ENCODE data around the gene HHATL.

The HHATL gene

DNA sequence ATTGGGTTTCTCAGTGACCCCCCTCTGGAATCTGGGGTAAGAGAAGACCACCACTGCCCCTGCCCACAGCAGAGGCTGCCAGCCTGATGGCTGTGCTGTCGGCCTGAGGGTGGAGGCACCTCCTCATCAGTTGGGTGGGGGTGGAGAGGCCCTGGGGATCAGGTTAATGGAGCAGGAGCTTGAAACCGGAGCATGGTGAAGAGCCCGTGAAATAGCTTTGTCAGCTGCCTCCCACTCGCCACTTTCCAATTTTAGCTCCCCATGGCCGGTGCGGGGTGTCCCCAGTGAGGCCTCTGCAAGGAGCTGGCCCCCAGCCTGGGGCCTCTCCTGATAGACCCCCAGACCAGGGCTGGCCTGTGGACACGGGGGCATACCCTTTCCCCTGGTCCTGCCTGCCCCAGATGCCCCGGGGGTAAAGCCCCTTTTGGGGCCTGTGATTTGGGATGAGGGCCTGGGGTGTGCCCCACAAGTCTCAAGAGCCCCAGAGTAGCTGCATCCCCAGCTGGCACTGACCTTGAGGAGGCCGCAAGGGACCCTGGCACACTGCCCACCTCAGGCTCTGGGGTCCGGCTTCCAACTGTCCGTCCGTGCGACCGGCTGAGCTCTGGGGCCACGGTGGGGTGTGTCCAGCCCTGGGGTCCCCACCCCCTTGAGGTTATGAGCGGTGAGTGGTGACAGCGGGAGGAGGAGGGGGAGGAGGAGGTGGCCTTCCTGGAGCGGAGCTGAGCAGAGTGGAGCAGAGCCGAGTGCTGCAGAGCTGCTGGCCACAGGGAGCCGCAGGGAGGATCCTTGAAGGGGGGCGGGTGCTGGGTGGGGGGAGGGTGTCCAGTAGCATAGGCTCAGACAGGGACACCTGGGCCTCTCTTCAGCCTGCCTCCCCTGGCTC, at the start of gene HHATL:
Gene HHATL (minus strand): TSS at position 733 of the 886 bp plus-strand sequence. CDS start 1,972 bp downstream, outside the sequence.
- no peak within 1 kb of the TSS for H3K27ac ChIP-seq (ENCODE audit: low read depth, low read length)
- H3K4me1 ChIP-seq (ENCODE audit: insufficient read depth, low read length): no peaks in the 10 kb centered on the region
- H3K4me3 ChIP-seq (ENCODE audit: low read depth in 1 of 2, low read length in 2 of 2): no peak within 1 kb of the TSS
- H3K9ac ChIP-seq (ENCODE audit: low read length): no peak within 1 kb of the TSS
- H3K36me3 ChIP-seq (ENCODE audit: insufficient read depth, low read length): no peaks in the 10 kb centered on the region
- no peaks in the 10 kb centered on the region for H3K9me3 ChIP-seq (ENCODE audit: low read length)
- H3K27me3 ChIP-seq (ENCODE audit: control insufficient read depth in 1 of 2, insufficient read depth in 2 of 2, low read length in 2 of 2): no peaks in the 10 kb centered on the region

GRCh38 chr3:42751609-42752008, 49.0 kb upstream of the HHATL start:
- H3K27me3 ChIP-seq (ENCODE audit: control insufficient read depth in 1 of 2, insufficient read depth in 2 of 2, low read length in 2 of 2): no peaks in the 10 kb centered on the region
- H3K9me3 ChIP-seq (ENCODE audit: low read length): no peaks in the 10 kb centered on the region
- no peak overlapping the region for H3K27ac ChIP-seq (ENCODE audit: low read depth, low read length)
- peaks cover 43% of the 10 kb centered on the region for H3K4me1 ChIP-seq (ENCODE audit: insufficient read depth, low read length)
- H3K4me3 ChIP-seq (ENCODE audit: low read depth in 1 of 2, low read length in 2 of 2): no peak overlapping the region
- H3K9ac ChIP-seq (ENCODE audit: low read length): no peak overlapping the region
- H3K36me3 ChIP-seq (ENCODE audit: insufficient read depth, low read length): no peaks in the 10 kb centered on the region

DNA sequence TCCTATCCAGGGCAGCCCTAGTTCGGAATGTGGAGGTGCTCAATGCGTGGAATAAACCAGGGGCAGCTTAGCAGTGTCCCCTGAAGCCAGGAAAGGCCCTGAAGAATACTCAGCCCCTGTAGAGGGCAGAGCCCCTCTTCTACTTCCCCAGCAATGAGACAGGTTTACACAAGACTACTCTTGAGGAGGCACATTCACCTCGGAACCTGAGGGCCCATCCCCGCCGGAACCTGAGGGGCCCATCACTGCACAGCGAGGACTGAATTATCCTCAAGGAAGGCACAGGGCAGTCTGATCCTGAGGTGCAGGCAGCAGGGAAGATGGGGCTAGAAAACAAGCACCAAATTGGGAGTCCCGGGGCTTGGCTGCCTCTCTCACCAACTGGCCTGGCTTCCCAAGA, 48.2 kb upstream of the HHATL start:
- peaks cover 51% of the 10 kb centered on the region for H3K4me1 ChIP-seq (ENCODE audit: insufficient read depth, low read length)
- H3K27ac ChIP-seq (ENCODE audit: low read depth, low read length): no peak overlapping the region

DNA sequence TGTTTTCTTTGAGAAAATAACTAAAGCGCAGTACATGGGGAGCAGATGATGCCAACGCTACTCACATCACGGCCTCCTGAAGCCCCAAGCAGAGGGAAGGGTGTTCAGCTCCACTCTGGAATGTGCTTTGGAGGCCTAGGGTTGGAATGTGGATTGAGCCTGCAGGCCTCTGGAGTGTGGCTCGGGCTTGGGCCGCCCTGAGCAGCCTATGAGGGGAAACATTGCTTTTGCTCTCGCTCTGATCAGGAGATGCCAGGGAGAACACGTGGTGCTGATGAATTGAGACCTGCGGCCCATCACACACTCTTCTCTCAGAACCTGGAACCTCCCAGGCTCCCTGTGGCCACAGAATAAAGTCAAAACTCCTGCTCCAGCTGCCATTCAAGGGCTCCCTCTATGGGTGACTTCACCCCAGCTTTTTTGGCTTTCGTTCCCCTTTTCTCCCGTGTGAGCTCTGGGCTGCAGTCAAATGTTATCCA, 47.2 kb upstream of the HHATL start:
- peak overlapping the region in 1 of 2 donors; percentile 9 for H3K4me3 ChIP-seq (ENCODE audit: low read depth in 1 of 2, low read length in 2 of 2)
- peak overlapping the region; percentile 35 for H3K27ac ChIP-seq (ENCODE audit: low read depth, low read length)
- H3K36me3 ChIP-seq (ENCODE audit: insufficient read depth, low read length): no peaks in the 10 kb centered on the region
- H3K27me3 ChIP-seq (ENCODE audit: control insufficient read depth in 1 of 2, insufficient read depth in 2 of 2, low read length in 2 of 2): no peaks in the 10 kb centered on the region
- H3K9me3 ChIP-seq (ENCODE audit: low read length): no peaks in the 10 kb centered on the region
- peaks cover 61% of the 10 kb centered on the region for H3K4me1 ChIP-seq (ENCODE audit: insufficient read depth, low read length)
- no peak overlapping the region for H3K9ac ChIP-seq (ENCODE audit: low read length)

More for the DNA sequence above, 48.2 kb upstream of the HHATL start:
- no peaks in the 10 kb centered on the region for H3K27me3 ChIP-seq (ENCODE audit: control insufficient read depth in 1 of 2, insufficient read depth in 2 of 2, low read length in 2 of 2)
- H3K36me3 ChIP-seq (ENCODE audit: insufficient read depth, low read length): no peaks in the 10 kb centered on the region
- H3K9ac ChIP-seq (ENCODE audit: low read length): no peak overlapping the region
- no peak overlapping the region for H3K4me3 ChIP-seq (ENCODE audit: low read depth in 1 of 2, low read length in 2 of 2)
- no peaks in the 10 kb centered on the region for H3K9me3 ChIP-seq (ENCODE audit: low read length)

- peaks cover 66% of the 10 kb centered on the region for H3K4me1 ChIP-seq (ENCODE audit: insufficient read depth, low read length)
- H3K4me3 ChIP-seq (ENCODE audit: low read depth in 1 of 2, low read length in 2 of 2): peak overlapping the region in 1 of 2 donors; percentile 9
- no peak overlapping the region for H3K9ac ChIP-seq (ENCODE audit: low read length)
- H3K27ac ChIP-seq (ENCODE audit: low read depth, low read length): peak overlapping the region; percentile 35
- H3K9me3 ChIP-seq (ENCODE audit: low read length): no peaks in the 10 kb centered on the region
- H3K36me3 ChIP-seq (ENCODE audit: insufficient read depth, low read length): no peaks in the 10 kb centered on the region
- H3K27me3 ChIP-seq (ENCODE audit: control insufficient read depth in 1 of 2, insufficient read depth in 2 of 2, low read length in 2 of 2): no peaks in the 10 kb centered on the region
These were observed 46.6 kb upstream of the HHATL start for GRCh38 chr3:42749025-42749752.

DNA sequence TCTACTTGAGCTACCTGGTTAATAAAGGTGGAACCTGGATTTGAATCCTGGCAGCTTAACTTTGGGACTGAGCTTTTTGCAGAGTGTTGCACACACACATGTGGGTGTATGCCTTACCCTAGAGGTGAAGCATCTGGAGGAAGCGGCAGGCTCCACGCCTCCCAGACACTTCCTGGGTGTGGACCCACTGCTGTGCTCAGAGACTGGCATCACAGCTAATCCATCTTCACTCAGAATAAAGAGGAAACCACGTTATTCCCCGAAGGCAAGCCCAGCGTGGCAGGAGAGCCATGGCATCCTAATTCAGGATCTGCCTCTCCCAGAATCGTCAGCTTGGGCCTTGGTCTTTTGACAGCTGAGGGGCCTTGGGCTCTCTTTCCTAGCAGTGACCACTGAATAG, 45.0 kb upstream of the HHATL start:
- no peaks in the 10 kb centered on the region for H3K36me3 ChIP-seq (ENCODE audit: insufficient read depth, low read length)
- no peak overlapping the region for H3K4me3 ChIP-seq (ENCODE audit: low read depth in 1 of 2, low read length in 2 of 2)
- no peak overlapping the region for H3K9ac ChIP-seq (ENCODE audit: low read length)
- H3K4me1 ChIP-seq (ENCODE audit: insufficient read depth, low read length): peaks cover 71% of the 10 kb centered on the region
- peak overlapping the region; percentile 94 for H3K27ac ChIP-seq (ENCODE audit: low read depth, low read length)
- no peaks in the 10 kb centered on the region for H3K27me3 ChIP-seq (ENCODE audit: control insufficient read depth in 1 of 2, insufficient read depth in 2 of 2, low read length in 2 of 2)
- no peaks in the 10 kb centered on the region for H3K9me3 ChIP-seq (ENCODE audit: low read length)

- Histone ChIP-seq H3K27me3 (ENCODE audit: control insufficient read depth in 1 of 2, insufficient read depth in 2 of 2, low read length in 2 of 2) (no peaks in the 10 kb centered on the region), H3K9me3 (ENCODE audit: low read length) (no peaks in the 10 kb centered on the region), H3K4me1 (ENCODE audit: insufficient read depth, low read length) (peaks cover 71% of the 10 kb centered on the region), H3K27ac (ENCODE audit: low read depth, low read length) (peak overlapping the region; percentile 94), H3K36me3 (ENCODE audit: insufficient read depth, low read length) (no peaks in the 10 kb centered on the region), H3K4me3 (ENCODE audit: low read depth in 1 of 2, low read length in 2 of 2) (peak overlapping the region in 1 of 2 donors; percentile 13), H3K9ac (ENCODE audit: low read length) (no peak overlapping the region)
These were observed 44.2 kb upstream of the HHATL start for GRCh38 chr3:42746455-42747450.

GRCh38 chr3:42745776-42746454, 43.3 kb upstream of the HHATL start:
- Histone ChIP-seq H3K27ac (ENCODE audit: low read depth, low read length) (peak overlapping the region; percentile 94), H3K9me3 (ENCODE audit: low read length) (no peaks in the 10 kb centered on the region), H3K9ac (ENCODE audit: low read length) (no peak overlapping the region), H3K4me1 (ENCODE audit: insufficient read depth, low read length) (peaks cover 65% of the 10 kb centered on the region), H3K4me3 (ENCODE audit: low read depth in 1 of 2, low read length in 2 of 2) (peak overlapping the region in 1 of 2 donors; percentile 13), H3K27me3 (ENCODE audit: control insufficient read depth in 1 of 2, insufficient read depth in 2 of 2, low read length in 2 of 2) (no peaks in the 10 kb centered on the region), H3K36me3 (ENCODE audit: insufficient read depth, low read length) (no peaks in the 10 kb centered on the region)

DNA sequence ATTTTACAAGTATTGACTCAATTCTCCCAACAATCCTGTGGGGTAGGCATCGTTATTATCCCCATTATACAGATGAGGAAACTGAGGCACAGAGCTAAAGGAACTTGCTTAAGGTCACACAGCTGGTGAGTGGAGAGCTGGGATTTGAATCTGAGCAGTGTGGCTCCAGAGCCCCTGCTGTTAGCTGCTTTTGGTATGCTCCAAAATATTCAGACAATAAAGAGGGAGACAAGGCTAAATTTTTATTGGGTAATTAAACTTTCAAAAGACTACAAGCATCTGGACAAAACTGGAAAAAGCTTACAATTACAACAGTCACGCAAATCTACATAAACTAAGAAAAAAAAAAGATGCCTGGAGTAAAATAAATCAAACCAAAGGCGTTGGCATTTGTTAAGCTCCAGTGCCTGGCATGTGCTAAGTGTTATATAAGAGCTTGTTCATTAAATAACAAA, 42.7 kb upstream of the HHATL start:
- Histone ChIP-seq H3K4me1 (ENCODE audit: insufficient read depth, low read length) (peaks cover 65% of the 10 kb centered on the region), H3K9ac (ENCODE audit: low read length) (no peak overlapping the region), H3K27me3 (ENCODE audit: control insufficient read depth in 1 of 2, insufficient read depth in 2 of 2, low read length in 2 of 2) (no peaks in the 10 kb centered on the region), H3K9me3 (ENCODE audit: low read length) (no peaks in the 10 kb centered on the region), H3K36me3 (ENCODE audit: insufficient read depth, low read length) (no peaks in the 10 kb centered on the region), H3K4me3 (ENCODE audit: low read depth in 1 of 2, low read length in 2 of 2) (peak overlapping the region in 1 of 2 donors; percentile 23), H3K27ac (ENCODE audit: low read depth, low read length) (peak overlapping the region; percentile 94)

- no peak overlapping the region for H3K4me3 ChIP-seq (ENCODE audit: low read depth in 1 of 2, low read length in 2 of 2)
- H3K9me3 ChIP-seq (ENCODE audit: low read length): no peaks in the 10 kb centered on the region
- H3K9ac ChIP-seq (ENCODE audit: low read length): no peak overlapping the region
- H3K27me3 ChIP-seq (ENCODE audit: control insufficient read depth in 1 of 2, insufficient read depth in 2 of 2, low read length in 2 of 2): no peaks in the 10 kb centered on the region
- peaks cover 46% of the 10 kb centered on the region for H3K4me1 ChIP-seq (ENCODE audit: insufficient read depth, low read length)
- peak overlapping the region; percentile 12 for H3K27ac ChIP-seq (ENCODE audit: low read depth, low read length)
- H3K36me3 ChIP-seq (ENCODE audit: insufficient read depth, low read length): no peaks in the 10 kb centered on the region
These were observed 40.8 kb upstream of the HHATL start for GRCh38 chr3:42743204-42743995.
